RCC 7860 (cell line): ENCODE data around the gene CBLB.
"Not testable (repeated sequence)": the region's sequence is repeated elsewhere in the genome, so short reads cannot be mapped to it uniquely, and the experiment has no call there.

Experiments used
- DNase-seq: peaks from one replicate; pipeline ENCODE4 v3.0.0-alpha.2; 2015; ENCODE audit warnings: low spot score
- FAIRE-seq: peaks from 2 replicates; lab custom pipeline; 2012; peaks lifted over from hg19 to GRCh38; lab: Jason Lieb, UNC

CBLB gene

DNA sequence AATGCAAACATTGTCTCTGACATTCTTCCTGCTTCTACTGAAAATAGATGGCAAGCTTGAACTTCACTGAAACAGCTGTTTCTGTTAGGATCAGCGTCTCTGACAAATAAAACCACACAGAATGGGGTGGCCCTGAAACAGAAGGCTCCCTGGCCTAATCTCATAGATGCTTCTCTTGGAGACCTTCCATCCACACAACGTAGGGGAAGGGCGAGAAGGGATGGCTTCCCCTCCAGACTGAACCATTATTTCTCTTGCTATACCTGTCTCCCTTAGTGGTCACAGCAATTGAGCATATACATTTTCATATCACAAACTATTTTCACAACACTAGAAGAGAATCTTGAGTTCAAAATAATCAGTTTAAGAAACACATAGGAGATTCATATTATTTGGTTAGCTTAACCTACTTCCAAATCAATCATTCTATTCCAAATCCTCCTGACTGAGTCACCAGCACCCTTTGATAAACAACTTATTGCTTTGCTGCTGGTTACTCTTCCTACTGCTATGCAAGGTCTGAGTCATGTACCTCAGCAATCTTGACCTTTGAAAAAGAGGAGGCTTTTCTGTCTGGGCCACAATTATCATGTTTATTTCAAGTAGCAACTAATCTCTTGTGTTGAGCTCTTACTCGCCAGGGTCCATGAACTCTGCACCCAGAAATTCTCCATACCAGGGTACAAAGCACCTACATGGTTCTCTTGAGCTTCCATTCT is 45.5 kb downstream of the CBLB start:
- FAIRE-seq (peak; percentile 56), DNase-seq (peak; percentile 69)

DNA sequence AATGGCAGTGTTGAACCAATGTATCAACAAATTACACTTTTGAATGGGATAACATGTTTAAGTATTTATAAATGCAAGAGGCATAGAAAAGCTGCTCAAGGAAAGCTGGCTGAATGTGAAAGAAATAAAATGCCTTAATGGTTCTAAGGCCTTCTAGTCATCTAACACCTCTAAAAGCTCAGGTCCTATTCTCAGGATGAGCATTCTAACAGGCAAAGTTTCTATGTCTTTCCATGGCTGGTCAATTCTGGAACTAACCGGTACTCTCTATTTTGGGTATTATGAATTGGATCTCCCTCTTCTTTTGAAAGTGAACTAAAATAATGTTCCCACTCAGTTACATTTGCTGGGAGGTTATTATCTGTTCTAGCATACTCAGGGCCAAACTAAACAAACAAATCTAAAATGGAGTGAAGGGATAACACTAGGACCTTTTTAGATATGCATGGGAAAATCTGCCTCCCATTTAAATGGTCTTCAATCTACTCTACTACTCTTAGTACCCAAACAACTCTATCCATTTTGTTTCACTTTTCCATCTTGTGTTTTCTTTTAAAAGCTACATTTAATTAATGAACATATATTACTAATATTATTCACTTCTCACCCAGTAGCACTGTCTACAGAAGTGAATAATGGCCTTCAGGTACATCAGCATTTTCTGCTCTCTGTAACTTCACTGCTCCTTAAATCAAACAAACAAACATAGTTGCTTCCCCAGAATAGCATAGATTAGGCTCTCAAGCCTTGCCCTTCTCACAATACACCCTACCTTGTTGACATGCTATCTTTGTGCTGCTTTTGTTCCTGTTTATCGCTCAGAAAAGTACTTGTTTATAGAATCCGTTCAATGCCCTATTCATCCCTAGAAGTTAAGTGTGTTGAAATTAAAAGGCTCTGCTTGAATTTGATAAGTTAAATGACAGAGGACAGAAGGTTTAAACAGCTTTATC is 46.4 kb downstream of the CBLB start:
- DNase-seq (no peak), FAIRE-seq (no peak)

DNA sequence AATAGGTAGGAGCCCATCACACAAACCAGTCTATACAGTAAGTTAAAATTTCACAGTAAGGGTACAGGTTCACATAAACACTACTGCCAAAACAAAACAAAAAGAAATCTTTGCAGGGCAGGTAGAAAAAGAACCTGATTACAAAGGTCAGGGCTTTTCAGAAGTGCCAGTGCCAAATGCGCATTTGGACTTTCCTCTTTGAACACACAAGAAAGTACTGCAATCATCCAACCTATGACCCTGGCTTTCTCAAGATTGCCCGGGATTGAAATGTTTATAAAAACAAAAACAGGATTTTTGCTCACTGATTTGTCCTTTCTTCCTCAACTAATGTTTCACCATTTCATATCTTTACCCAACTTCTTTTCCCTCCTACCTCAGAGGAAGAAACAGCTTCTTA is 47.4 kb downstream of the CBLB start:
- no peak for FAIRE-seq
- DNase-seq, result no peak

- DNase-seq, result no peak
- FAIRE-seq, result no peak
Observed at GRCh38 chr3:105816833-105817232, 52.0 kb downstream of the CBLB start.

GRCh38 chr3:105815331-105815730 is 53.5 kb downstream of the CBLB start:
- not testable (repeated sequence) for FAIRE-seq

DNA sequence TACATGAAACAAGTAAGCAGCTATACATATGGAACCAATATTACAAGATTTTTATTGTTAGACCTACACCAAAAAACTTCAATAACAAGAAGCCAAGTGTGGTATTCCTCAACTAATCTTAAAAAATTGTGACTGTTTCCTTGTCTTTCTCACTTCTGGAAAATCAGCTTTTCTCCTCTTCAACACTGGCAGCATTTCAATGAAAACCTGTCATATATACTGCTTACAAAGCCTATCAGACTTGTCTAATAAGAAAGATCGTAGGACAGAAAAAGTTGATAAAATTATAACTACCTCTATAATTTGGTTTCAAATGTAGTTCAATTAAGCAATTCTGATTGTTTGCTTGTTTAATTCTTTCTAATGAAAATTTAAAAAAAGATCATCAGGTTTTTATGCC is 55.1 kb downstream of the CBLB start:
- no peak for FAIRE-seq
- no peak for DNase-seq

More at GRCh38 chr3:105815331-105815730, 53.5 kb downstream of the CBLB start:
- not testable (repeated sequence) for DNase-seq

DNA sequence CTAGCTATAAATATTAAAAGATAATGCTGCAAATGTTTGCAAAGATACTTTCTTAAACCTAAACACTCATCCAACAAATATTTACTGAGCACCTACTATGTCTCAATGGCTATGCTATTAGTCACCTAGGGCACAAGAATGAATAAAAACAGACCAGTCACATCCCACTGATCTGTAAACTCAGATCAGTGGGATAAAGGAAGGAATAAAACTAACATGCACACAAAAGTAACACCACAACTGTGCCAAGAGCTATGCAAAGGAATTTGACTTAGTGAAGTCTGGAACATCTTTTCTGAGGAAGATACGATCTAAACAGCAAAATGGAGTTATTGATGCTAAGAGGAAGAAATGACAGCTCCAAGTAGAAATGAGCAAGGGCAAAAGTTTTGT is 56.6 kb downstream of the CBLB start:
- FAIRE-seq (no peak), DNase-seq (peak; percentile 53)

DNA sequence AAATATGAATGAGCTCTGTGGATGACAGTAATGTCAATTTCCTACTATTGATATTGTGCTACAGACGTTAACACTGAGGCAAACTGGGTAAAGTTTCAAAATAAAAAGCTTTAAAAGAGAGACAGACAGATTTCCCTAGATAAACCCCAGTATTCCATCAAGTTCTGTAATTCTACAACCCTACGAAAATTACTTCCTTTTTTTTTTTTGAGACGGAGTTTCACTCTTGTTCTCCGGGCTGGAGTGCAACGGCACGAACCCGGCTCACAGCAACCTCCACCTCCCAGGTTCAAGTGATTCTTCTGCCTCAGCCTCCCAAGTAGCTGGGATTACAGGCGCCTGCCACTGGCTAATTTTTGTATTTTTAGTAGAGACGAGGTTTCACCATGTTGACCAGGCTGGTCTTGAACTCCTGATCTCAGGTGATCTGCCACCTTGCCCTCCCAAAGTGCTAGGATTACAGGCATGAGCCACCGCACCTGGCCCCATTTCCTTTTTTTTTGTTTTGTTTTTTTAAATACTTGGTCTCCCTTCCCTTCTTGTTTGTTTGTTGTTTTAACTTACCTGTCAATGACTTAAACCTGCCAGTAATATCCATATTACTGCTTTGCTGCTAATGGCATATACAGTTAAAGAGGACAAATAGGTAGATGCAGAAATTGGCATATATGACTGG is 57.2 kb downstream of the CBLB start:
- no peak for DNase-seq

GRCh38 chr3:105809208-105809888 is 59.5 kb downstream of the CBLB start:
- no peak for DNase-seq
- no peak for FAIRE-seq

More for the DNA sequence above, 57.2 kb downstream of the CBLB start:
- FAIRE-seq, result no peak

DNA sequence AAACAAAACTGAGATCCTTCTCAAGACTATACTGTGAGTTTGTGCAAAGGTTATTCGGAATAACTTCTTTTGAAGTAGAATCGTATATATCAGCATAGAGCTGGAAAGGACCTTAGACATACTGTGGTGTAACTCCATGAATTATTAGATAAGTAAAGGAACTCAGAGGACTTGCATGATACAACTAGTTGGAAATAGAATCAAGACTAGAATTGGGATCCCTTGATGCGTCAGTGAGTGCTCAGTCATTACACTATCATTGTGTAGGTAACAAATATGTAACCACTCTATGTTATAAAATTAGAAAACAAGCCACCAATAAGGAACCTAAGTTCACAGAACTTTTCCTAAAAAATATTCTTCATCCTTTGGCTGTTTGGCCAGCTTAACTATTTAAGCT is 61.1 kb downstream of the CBLB start:
- no peak for FAIRE-seq
- DNase-seq, result no peak

- FAIRE-seq (no peak), DNase-seq (no peak)
Observed at GRCh38 chr3:105807146-105807545, 61.7 kb downstream of the CBLB start.

GRCh38 chr3:105806359-105806758 is 62.5 kb downstream of the CBLB start:
- peak; percentile 83 for FAIRE-seq
- peak; percentile 61 for DNase-seq

GRCh38 chr3:105805404-105805803 is 63.4 kb downstream of the CBLB start:
- DNase-seq, result no peak
- FAIRE-seq, result no peak

DNA sequence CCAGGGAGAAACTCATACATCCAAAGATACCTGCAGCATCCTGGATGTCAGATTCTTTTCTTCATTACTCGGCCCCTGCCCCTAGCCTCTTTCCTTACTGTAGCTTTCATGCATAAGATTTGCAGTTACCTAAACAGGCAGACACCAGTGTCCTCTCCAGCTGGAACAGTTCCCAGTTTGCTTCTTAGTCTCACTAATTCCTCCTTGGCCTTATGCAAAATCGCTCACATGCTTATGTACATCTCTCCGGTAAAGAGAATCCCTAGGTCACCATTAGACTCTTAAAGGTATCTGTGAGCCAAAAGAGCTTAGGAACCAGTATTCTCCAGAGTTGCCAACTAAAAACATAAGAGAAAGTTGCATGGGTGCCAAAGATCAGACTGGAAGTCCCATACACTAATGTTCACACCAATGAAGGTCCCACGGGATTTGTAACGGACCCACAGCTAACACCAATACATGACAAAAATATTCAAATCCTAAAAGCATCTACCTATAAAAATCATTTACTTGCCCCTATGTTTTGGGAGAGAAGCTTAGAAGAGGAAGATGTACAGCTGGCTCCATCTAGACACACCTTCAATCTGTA is 66.6 kb downstream of the CBLB start:
- DNase-seq, result no peak
- FAIRE-seq, result no peak

DNA sequence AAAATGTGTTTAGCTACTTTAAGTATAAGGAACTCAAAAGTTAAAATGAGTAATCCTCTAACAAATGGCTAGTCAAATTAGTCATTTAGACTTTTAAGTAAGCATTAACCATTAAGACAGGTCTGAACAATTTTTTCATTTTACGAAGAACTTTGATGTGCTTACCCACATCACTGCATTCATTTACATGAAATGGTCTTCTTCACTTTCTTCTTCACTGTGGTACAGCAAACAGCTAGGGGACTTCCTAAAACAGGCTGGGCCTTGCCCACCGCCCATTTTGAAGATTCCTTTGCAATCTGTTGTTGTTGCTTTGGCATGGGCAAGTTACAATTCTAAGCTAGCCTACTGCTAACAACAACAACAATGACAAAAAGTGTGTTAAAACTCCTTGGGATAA is 67.4 kb downstream of the CBLB start:
- FAIRE-seq (no peak), DNase-seq (no peak)

GRCh38 chr3:105800320-105800719 is 68.5 kb downstream of the CBLB start:
- no peak for DNase-seq
- no peak for FAIRE-seq

GRCh38 chr3:105799286-105799685 is 69.5 kb downstream of the CBLB start:
- DNase-seq, result no peak
- FAIRE-seq, result no peak

- FAIRE-seq (no peak), DNase-seq (no peak)
Observed at GRCh38 chr3:105798381-105798934, 70.4 kb downstream of the CBLB start.

DNA sequence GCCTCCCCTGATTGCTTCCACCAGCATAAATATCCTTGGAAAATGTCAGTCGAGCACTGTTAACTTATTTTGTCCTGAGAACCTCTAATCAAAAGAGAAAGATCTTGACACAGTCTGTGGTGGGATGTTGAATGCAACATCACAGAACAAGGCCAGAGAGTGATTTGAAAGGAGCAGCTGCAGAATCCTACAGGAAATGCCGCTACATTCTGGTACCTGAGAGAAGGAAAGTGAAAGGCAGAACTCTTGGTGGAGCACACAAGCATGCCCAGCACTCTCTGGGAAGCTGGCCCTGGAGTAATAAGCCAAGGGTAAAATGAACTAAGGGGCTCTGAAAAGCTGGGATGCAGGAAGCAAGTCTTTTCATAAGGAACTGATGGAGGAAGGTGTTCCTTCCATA is 75.8 kb downstream of the CBLB start:
- FAIRE-seq, result no peak
- no peak for DNase-seq
